Measurements from ENCODE around the gene ZNF438.

- TF ChIP-seq SP1 (IDR thresholded peaks at IDR 0.05), result no peak
- no peak for TF ChIP-seq ELF4 (IDR thresholded peaks at IDR 0.05)
- no peak for TF ChIP-seq TARDBP (IDR thresholded peaks at IDR 0.05)
- TF ChIP-seq FOXA1 (IDR thresholded peaks at IDR 0.05), result no peak
- TF ChIP-seq NFRKB (IDR thresholded peaks at IDR 0.05), result no peak
- no peak for TF ChIP-seq BHLHE40 (IDR thresholded peaks at IDR 0.05; ENCODE audit: borderline replicate concordance)
Measured at GRCh38 chr10:30831426-30831825, 200.2 kb downstream of the ZNF438 start.
